Astrocyte (in vitro differentiated cells and primary cell): ENCODE results near the gene HOOK1. TPM values are rescaled to one million over a fixed set of nuclear protein-coding genes. Genes with fewer than 3 reads are reported as not detected.
"Not testable (repeated sequence)": the region's sequence is repeated elsewhere in the genome, so short reads cannot be mapped to it uniquely, and the experiment has no call there.

Experiments used
- DNase-seq: peaks from one replicate; pipeline ENCODE4 v3.0.0-alpha.2; 2010; ENCODE audit warnings: low read depth
- FAIRE-seq: peaks from 2 replicates; lab custom pipeline; 2011; peaks lifted over from hg19 to GRCh38; lab: Jason Lieb, UNC
- H2AFZ ChIP-seq: 2 replicates; pipeline ENCODE4 v1.6.0; 2012; ENCODE audit warnings: low read depth, low read length, inconsistent platforms
- H3K27ac ChIP-seq: 2 replicates; pipeline ENCODE4 v1.5.1; 2011; ENCODE audit warnings: low read depth, low read length, inconsistent platforms
- H3K27me3 ChIP-seq: 2 replicates; pipeline ENCODE4 v1.6.0; 2011; ENCODE audit warnings: low read length, inconsistent platforms; ENCODE audit not compliant: insufficient read depth
- H3K36me3 ChIP-seq: 2 replicates; pipeline ENCODE4 v1.5.1; 2011; ENCODE audit warnings: low read length, inconsistent platforms; ENCODE audit not compliant: insufficient read depth
- H3K4me1 ChIP-seq: 2 replicates; pipeline ENCODE4 v1.5.1; 2011; ENCODE audit warnings: low read length, inconsistent platforms; ENCODE audit not compliant: insufficient read depth
- H3K4me2 ChIP-seq: 2 replicates; pipeline ENCODE4 v1.6.0; 2012; ENCODE audit warnings: low read length, inconsistent platforms
- H3K4me3 ChIP-seq: 2 replicates; pipeline ENCODE4 v1.5.1; 2011; ENCODE audit warnings: low read depth, mild to moderate bottlenecking, low read length, inconsistent platforms; ENCODE audit not compliant: insufficient read depth
- H3K79me2 ChIP-seq: 2 replicates; pipeline ENCODE4 v1.6.0; 2012; ENCODE audit warnings: mild to moderate bottlenecking, low read length, inconsistent platforms; ENCODE audit not compliant: insufficient read depth
- H3K9ac ChIP-seq: 2 replicates; pipeline ENCODE4 v1.6.0; 2012; ENCODE audit warnings: mild to moderate bottlenecking, low read length, inconsistent platforms
- H3K9me3 ChIP-seq: 2 replicates; pipeline ENCODE4 v1.5.1; 2012; ENCODE audit warnings: low read depth, mild to moderate bottlenecking, low read length, inconsistent platforms; ENCODE audit not compliant: insufficient read depth
- H4K20me1 ChIP-seq: 2 replicates; pipeline ENCODE4 v1.6.0; 2012; ENCODE audit warnings: low read length, inconsistent platforms; ENCODE audit not compliant: insufficient read depth
- H3K27ac Mint-ChIP-seq: one replicate; pipeline ENCODE4 v1.8.0; 2021; ENCODE audit warnings: mild to moderate bottlenecking, mixed read lengths; ENCODE audit not compliant: unreplicated experiment
- H3K27me3 Mint-ChIP-seq: one replicate; pipeline ENCODE4 v1.8.0; 2021; ENCODE audit warnings: low read depth, mixed read lengths; ENCODE audit not compliant: unreplicated experiment
- H3K36me3 Mint-ChIP-seq: one replicate; pipeline ENCODE4 v1.8.0; 2021; ENCODE audit warnings: low read depth, mixed read lengths; ENCODE audit not compliant: unreplicated experiment
- H3K4me1 Mint-ChIP-seq: one replicate; pipeline ENCODE4 v1.8.0; 2021; ENCODE audit warnings: low read depth, mixed read lengths; ENCODE audit not compliant: unreplicated experiment
- H3K4me3 Mint-ChIP-seq: one replicate; pipeline ENCODE4 v1.8.0; 2021; ENCODE audit warnings: mild to moderate bottlenecking, moderate library complexity, mixed read lengths; ENCODE audit not compliant: unreplicated experiment
- H3K9me3 Mint-ChIP-seq: one replicate; pipeline ENCODE4 v1.8.0; 2021; ENCODE audit warnings: mild to moderate bottlenecking, mixed read lengths; ENCODE audit not compliant: unreplicated experiment
- EZH2 ChIP-seq: IDR thresholded peaks from 2 replicates; pipeline ENCODE4 v1.6.1; 2012; ENCODE audit warnings: mild to moderate bottlenecking, low read length, inconsistent platforms; ENCODE audit not compliant: insufficient read depth
- total RNA-seq: library from RNA; stranded (reverse); gene quantifications from 2 replicates; pipeline ENCODE4 v1.2.1, GENCODE V29; 2021
- TF ChIP-seq, protein P1 (sequence below): IDR thresholded peaks from 2 replicates; pipeline ENCODE4 v1.5.1; 2011; ENCODE audit warnings: low read depth, mild to moderate bottlenecking, inconsistent platforms, low read length, moderate library complexity; ENCODE audit not compliant: insufficient read depth

HOOK1 gene
- total RNA-seq, 1 donor from 2014 or later, result 1.8 TPM

DNA sequence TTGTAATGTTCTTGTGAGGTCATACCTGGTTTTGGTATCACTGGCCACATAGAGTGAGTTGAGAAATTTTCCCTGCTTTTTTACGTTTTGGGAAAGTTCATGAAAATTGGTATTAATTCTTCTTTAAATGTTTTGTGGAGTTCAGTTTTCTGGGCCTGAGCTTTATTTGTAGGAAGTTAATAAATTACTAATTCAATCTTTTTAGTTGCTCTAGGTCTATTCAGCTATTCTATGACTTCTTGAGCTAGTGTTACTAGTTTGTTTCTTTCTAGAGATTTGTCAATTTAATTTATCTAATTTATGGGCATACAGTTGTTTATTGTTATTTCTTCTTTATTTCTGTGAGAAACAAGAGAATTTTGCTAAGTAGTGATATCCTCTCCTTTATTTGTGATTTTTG lies 37.4 kb downstream of the HOOK1 start:
- Histone ChIP-seq H3K4me2 (no peak overlapping the region), H3K79me2 (no peaks in the 10 kb centered on the region), H3K36me3 (no peaks in the 10 kb centered on the region), H3K4me3 (no peak overlapping the region), H3K4me1 (no peaks in the 10 kb centered on the region), H3K9me3 (no peaks in the 10 kb centered on the region), H3K27ac (no peak overlapping the region), H2AFZ (no peak overlapping the region), H4K20me1 (no peaks in the 10 kb centered on the region), H3K9ac (no peak overlapping the region), H3K27me3 (no peaks in the 10 kb centered on the region)
- Mint-ChIP-seq H3K9me3 (no peaks in the 10 kb centered on the region), H3K27ac (no peak overlapping the region), H3K36me3 (no peaks in the 10 kb centered on the region), H3K27me3 (no peaks in the 10 kb centered on the region), H3K4me1 (no peaks in the 10 kb centered on the region), H3K4me3 (no peak overlapping the region)
- DNase-seq, result no peak
- TF ChIP-seq, protein P1, sequence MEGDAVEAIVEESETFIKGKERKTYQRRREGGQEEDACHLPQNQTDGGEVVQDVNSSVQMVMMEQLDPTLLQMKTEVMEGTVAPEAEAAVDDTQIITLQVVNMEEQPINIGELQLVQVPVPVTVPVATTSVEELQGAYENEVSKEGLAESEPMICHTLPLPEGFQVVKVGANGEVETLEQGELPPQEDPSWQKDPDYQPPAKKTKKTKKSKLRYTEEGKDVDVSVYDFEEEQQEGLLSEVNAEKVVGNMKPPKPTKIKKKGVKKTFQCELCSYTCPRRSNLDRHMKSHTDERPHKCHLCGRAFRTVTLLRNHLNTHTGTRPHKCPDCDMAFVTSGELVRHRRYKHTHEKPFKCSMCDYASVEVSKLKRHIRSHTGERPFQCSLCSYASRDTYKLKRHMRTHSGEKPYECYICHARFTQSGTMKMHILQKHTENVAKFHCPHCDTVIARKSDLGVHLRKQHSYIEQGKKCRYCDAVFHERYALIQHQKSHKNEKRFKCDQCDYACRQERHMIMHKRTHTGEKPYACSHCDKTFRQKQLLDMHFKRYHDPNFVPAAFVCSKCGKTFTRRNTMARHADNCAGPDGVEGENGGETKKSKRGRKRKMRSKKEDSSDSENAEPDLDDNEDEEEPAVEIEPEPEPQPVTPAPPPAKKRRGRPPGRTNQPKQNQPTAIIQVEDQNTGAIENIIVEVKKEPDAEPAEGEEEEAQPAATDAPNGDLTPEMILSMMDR, result no peak
- TF ChIP-seq EZH2, result no peak
- no peak for FAIRE-seq

DNA sequence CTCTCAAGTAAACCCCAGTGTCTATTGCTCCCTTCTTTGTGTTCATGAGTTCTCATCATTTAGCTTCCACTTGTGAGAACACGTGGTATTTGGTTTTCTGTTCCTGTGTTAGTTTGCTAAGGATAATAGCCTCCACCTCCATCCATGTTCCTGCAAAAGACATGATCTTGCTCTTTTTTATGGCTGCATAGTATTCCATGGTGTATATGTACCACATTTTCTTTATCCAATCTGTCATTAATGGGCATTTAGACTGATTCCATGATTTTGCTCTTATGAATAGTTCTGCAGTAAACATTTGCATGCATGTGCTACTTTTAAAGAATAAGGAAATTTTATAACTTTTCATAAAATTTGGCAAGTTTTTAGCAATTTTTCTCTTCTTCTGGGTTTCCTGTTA lies 40.5 kb downstream of the HOOK1 start:
- H3K9me3 Mint-ChIP-seq, H3K27me3 Mint-ChIP-seq, H3K9ac ChIP-seq, H3K9me3 ChIP-seq, H3K4me2 ChIP-seq, H3K27ac Mint-ChIP-seq, H2AFZ ChIP-seq, H3K4me3 ChIP-seq, H3K79me2 ChIP-seq, FAIRE-seq, H3K4me1 Mint-ChIP-seq, DNase-seq, H3K27ac ChIP-seq, H3K4me3 Mint-ChIP-seq, H3K4me1 ChIP-seq, H3K36me3 ChIP-seq, H4K20me1 ChIP-seq, H3K27me3 ChIP-seq, H3K36me3 Mint-ChIP-seq: not testable (repeated sequence)

DNA sequence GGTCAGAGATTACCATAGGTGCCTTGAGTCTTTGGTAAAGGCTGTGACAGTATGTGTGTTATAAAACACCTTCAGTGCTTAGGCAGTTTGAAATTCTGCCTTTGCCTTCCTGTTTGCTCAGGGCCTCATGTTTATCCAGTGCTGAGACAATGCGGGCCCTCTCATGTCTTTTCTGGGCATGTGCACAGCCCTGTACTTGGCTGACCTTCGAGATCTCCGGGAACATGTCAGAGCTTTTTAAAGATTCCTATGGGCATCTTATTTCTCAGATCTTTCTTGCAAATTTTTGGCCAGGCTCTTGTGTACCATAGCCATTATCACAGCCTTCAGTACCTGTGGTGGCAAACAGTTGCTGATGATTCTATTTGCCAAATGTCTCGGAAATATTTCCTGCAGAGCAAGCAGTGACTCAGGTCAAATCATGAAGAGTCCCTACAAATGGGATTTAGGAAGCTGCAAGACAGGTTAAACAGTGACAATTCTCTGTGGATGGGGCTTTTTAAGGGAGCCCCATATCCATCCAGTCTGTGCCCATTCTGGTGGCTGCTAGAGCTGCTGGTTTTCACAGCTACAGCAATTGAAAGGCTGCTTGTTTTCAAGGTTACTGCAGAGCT lies 42.1 kb downstream of the HOOK1 start:
- Histone ChIP-seq H3K79me2 (no peaks in the 10 kb centered on the region), H3K4me2 (no peak overlapping the region), H3K9me3 (no peaks in the 10 kb centered on the region), H3K36me3 (no peaks in the 10 kb centered on the region), H3K27ac (no peak overlapping the region), H3K4me3 (no peak overlapping the region), H3K27me3 (no peaks in the 10 kb centered on the region), H3K4me1 (no peaks in the 10 kb centered on the region), H2AFZ (no peak overlapping the region), H4K20me1 (no peaks in the 10 kb centered on the region), H3K9ac (no peak overlapping the region)
- DNase-seq (no peak), FAIRE-seq (no peak)
- Mint-ChIP-seq H3K27ac (no peak overlapping the region), H3K4me3 (no peak overlapping the region), H3K4me1 (no peaks in the 10 kb centered on the region), H3K27me3 (no peaks in the 10 kb centered on the region), H3K9me3 (no peaks in the 10 kb centered on the region), H3K36me3 (no peaks in the 10 kb centered on the region)
- no peak for TF ChIP-seq EZH2
- TF ChIP-seq, protein P1, result no peak
